Right renal cortex interstitium (tissue), 3 donors: ENCODE measurements around the gene LYST. TPM values are rescaled to one million over a fixed set of nuclear protein-coding genes. Genes with fewer than 3 reads are reported as not detected.
"Not testable (repeated sequence)": the region's sequence is repeated elsewhere in the genome, so short reads cannot be mapped to it uniquely, and the experiment has no call there.

Experiments used
- DNase-seq, 3 donors: peaks; one replicate each; pipeline ENCODE4 v3.0.0-alpha.2; 2013; ENCODE audit warnings: low read depth in 3 of 3, low spot score in 2 of 3
- polyA plus RNA-seq, 3 donors: library from polyadenylated mRNA; unstranded; fragments of 120-200 nt; gene quantifications; one replicate each; pipeline ENCODE4 v1.2.1, GENCODE V29; 2013; ENCODE audit not compliant: insufficient read length in 3 of 3

Gene LYST
- polyA plus RNA-seq, 3 donors = 11.8 to 13.8 (median 13.2) TPM

- DNase-seq = no peak
Observed at GRCh38 chr1:235644693-235645305, 221.9 kb downstream of the LYST start.

- DNase-seq = no peak
Observed at GRCh38 chr1:235643837-235644692, 222.6 kb downstream of the LYST start.

- no peak for DNase-seq
Observed at GRCh38 chr1:235642943-235643371, 223.7 kb downstream of the LYST start.

GRCh38 chr1:235642011-235642942 is 224.4 kb downstream of the LYST start:
- DNase-seq = no peak

GRCh38 chr1:235640580-235640979 is 226.1 kb downstream of the LYST start:
- no peak for DNase-seq

- DNase-seq = no peak
Observed at GRCh38 chr1:235639226-235640205, 227.2 kb downstream of the LYST start.

- DNase-seq = not testable (repeated sequence)
Observed at GRCh38 chr1:235638612-235639011, 228.1 kb downstream of the LYST start.

- DNase-seq = no peak
Observed at GRCh38 chr1:235637756-235638534, 228.8 kb downstream of the LYST start.

- no peak for DNase-seq
Observed at GRCh38 chr1:235635938-235636662, 230.6 kb downstream of the LYST start.

GRCh38 chr1:235632506-235633401 is 234.0 kb downstream of the LYST start:
- DNase-seq = no peak

- no peak for DNase-seq
Observed at GRCh38 chr1:235631816-235632215, 234.9 kb downstream of the LYST start.

- no peak for DNase-seq
Observed at GRCh38 chr1:235628316-235629005, 238.2 kb downstream of the LYST start.

- DNase-seq = no peak
Observed at GRCh38 chr1:235625831-235626230, 240.9 kb downstream of the LYST start.

- DNase-seq = no peak
Observed at GRCh38 chr1:235625340-235625739, 241.4 kb downstream of the LYST start.

- DNase-seq = no peak
Observed at GRCh38 chr1:235624721-235625333, 241.9 kb downstream of the LYST start.
